ENCODE results near the gene ATP8A2. TPM values are rescaled to one million over a fixed set of nuclear protein-coding genes. Genes with fewer than 3 reads are reported as not detected.

The ATP8A2 gene
- total RNA-seq, 1 donor from 2014 or later = 1.3 TPM

- no peaks in the 10 kb centered on the region for H3K36me3 ChIP-seq (ENCODE audit: insufficient read depth, low read length)
- H3K36me3 Mint-ChIP-seq (ENCODE audit: low read depth, unreplicated experiment) = no peaks in the 10 kb centered on the region
- no peak overlapping the region for H2AFZ ChIP-seq (ENCODE audit: low read depth, low read length)
- DNase-seq (ENCODE audit: low read depth) = no peak
- TF ChIP-seq EZH2 (IDR thresholded peaks at IDR 0.05; ENCODE audit: insufficient read depth, low read length) = no peak
- TF ChIP-seq CTCF (IDR thresholded peaks at IDR 0.05; ENCODE audit: insufficient read depth, low read depth, low read length) = no peak
- H3K27me3 Mint-ChIP-seq (ENCODE audit: low read depth, unreplicated experiment) = peaks cover 2% of the 10 kb centered on the region
- no peak overlapping the region for H3K9ac ChIP-seq (ENCODE audit: low read length)
- no peak for FAIRE-seq
- H3K4me1 ChIP-seq (ENCODE audit: insufficient read depth, low read length) = no peaks in the 10 kb centered on the region
- no peaks in the 10 kb centered on the region for H3K27me3 ChIP-seq (ENCODE audit: insufficient read depth, low read length)
- H3K9me3 Mint-ChIP-seq (ENCODE audit: unreplicated experiment) = peaks cover 10% of the 10 kb centered on the region
- no peak overlapping the region for H3K4me2 ChIP-seq (ENCODE audit: low read length)
- no peaks in the 10 kb centered on the region for H3K9me3 ChIP-seq (ENCODE audit: insufficient read depth, low read depth, low read length)
- H3K4me1 Mint-ChIP-seq (ENCODE audit: low read depth, unreplicated experiment) = no peaks in the 10 kb centered on the region
- no peak overlapping the region for H3K4me3 Mint-ChIP-seq (ENCODE audit: unreplicated experiment)
- H3K79me2 ChIP-seq (ENCODE audit: insufficient read depth, low read length) = no peaks in the 10 kb centered on the region
- no peaks in the 10 kb centered on the region for H4K20me1 ChIP-seq (ENCODE audit: insufficient read depth, low read length)
- no peak overlapping the region for H3K27ac Mint-ChIP-seq (ENCODE audit: unreplicated experiment)
- no peak overlapping the region for H3K27ac ChIP-seq (ENCODE audit: low read depth, low read length)
- H3K4me3 ChIP-seq (ENCODE audit: insufficient read depth, low read depth, low read length) = no peak overlapping the region
Measured at GRCh38 chr13:25391932-25392331, 20.2 kb downstream of the ATP8A2 start.

- FAIRE-seq = no peak
- TF ChIP-seq EZH2 (IDR thresholded peaks at IDR 0.05; ENCODE audit: insufficient read depth, low read length) = no peak
- TF ChIP-seq CTCF (IDR thresholded peaks at IDR 0.05; ENCODE audit: insufficient read depth, low read depth, low read length) = no peak
- no peak overlapping the region for H3K4me2 ChIP-seq (ENCODE audit: low read length)
Measured at GRCh38 chr13:25394402-25395060, 22.8 kb downstream of the ATP8A2 start.

GRCh38 chr13:25397763-25398162, 26.0 kb downstream of the ATP8A2 start:
- no peak overlapping the region for H3K27ac Mint-ChIP-seq (ENCODE audit: unreplicated experiment)
- no peak for TF ChIP-seq EZH2 (IDR thresholded peaks at IDR 0.05; ENCODE audit: insufficient read depth, low read length)
- no peak overlapping the region for H3K27ac ChIP-seq (ENCODE audit: low read depth, low read length)
- H3K4me3 ChIP-seq (ENCODE audit: insufficient read depth, low read depth, low read length) = no peak overlapping the region
- DNase-seq (ENCODE audit: low read depth) (no peak), FAIRE-seq (no peak)
- no peaks in the 10 kb centered on the region for H3K27me3 ChIP-seq (ENCODE audit: insufficient read depth, low read length)
- H3K27me3 Mint-ChIP-seq (ENCODE audit: low read depth, unreplicated experiment) = no peaks in the 10 kb centered on the region
- no peaks in the 10 kb centered on the region for H3K4me1 Mint-ChIP-seq (ENCODE audit: low read depth, unreplicated experiment)
- H2AFZ ChIP-seq (ENCODE audit: low read depth, low read length) = no peak overlapping the region
- H4K20me1 ChIP-seq (ENCODE audit: insufficient read depth, low read length) = no peaks in the 10 kb centered on the region
- no peaks in the 10 kb centered on the region for H3K9me3 ChIP-seq (ENCODE audit: insufficient read depth, low read depth, low read length)
- no peak overlapping the region for H3K9ac ChIP-seq (ENCODE audit: low read length)
- H3K9me3 Mint-ChIP-seq (ENCODE audit: unreplicated experiment) = peaks cover 8% of the 10 kb centered on the region
- no peak overlapping the region for H3K4me2 ChIP-seq (ENCODE audit: low read length)
- H3K79me2 ChIP-seq (ENCODE audit: insufficient read depth, low read length) = no peaks in the 10 kb centered on the region
- H3K4me3 Mint-ChIP-seq (ENCODE audit: unreplicated experiment) = no peak overlapping the region
- no peaks in the 10 kb centered on the region for H3K36me3 Mint-ChIP-seq (ENCODE audit: low read depth, unreplicated experiment)
- no peaks in the 10 kb centered on the region for H3K36me3 ChIP-seq (ENCODE audit: insufficient read depth, low read length)
- no peaks in the 10 kb centered on the region for H3K4me1 ChIP-seq (ENCODE audit: insufficient read depth, low read length)

More at GRCh38 chr13:25394402-25395060, 22.8 kb downstream of the ATP8A2 start:
- Histone ChIP-seq H3K4me1 (ENCODE audit: insufficient read depth, low read length) (no peaks in the 10 kb centered on the region), H3K9ac (ENCODE audit: low read length) (no peak overlapping the region), H3K36me3 (ENCODE audit: insufficient read depth, low read length) (no peaks in the 10 kb centered on the region), H3K79me2 (ENCODE audit: insufficient read depth, low read length) (no peaks in the 10 kb centered on the region), H3K27me3 (ENCODE audit: insufficient read depth, low read length) (no peaks in the 10 kb centered on the region), H2AFZ (ENCODE audit: low read depth, low read length) (no peak overlapping the region), H4K20me1 (ENCODE audit: insufficient read depth, low read length) (no peaks in the 10 kb centered on the region), H3K27ac (ENCODE audit: low read depth, low read length) (no peak overlapping the region), H3K4me3 (ENCODE audit: insufficient read depth, low read depth, low read length) (no peak overlapping the region), H3K9me3 (ENCODE audit: insufficient read depth, low read depth, low read length) (no peaks in the 10 kb centered on the region)
- Mint-ChIP-seq H3K27ac (ENCODE audit: unreplicated experiment) (no peak overlapping the region), H3K9me3 (ENCODE audit: unreplicated experiment) (peaks cover 10% of the 10 kb centered on the region), H3K4me1 (ENCODE audit: low read depth, unreplicated experiment) (no peaks in the 10 kb centered on the region), H3K27me3 (ENCODE audit: low read depth, unreplicated experiment) (peaks cover 2% of the 10 kb centered on the region), H3K4me3 (ENCODE audit: unreplicated experiment) (no peak overlapping the region), H3K36me3 (ENCODE audit: low read depth, unreplicated experiment) (no peaks in the 10 kb centered on the region)
- DNase-seq (ENCODE audit: low read depth) = no peak

All from astrocyte (in vitro differentiated cells and primary cell).